Stimulated activated CD8-positive, alpha-beta memory T cell treated with anti-CD3 and anti-CD28 coated beads, Interleukin-12 subunit alpha, Interleukin-12 subunit beta, amount 100 ng/mL, for 4 hours (primary cell): ENCODE measurements around the gene CRYL1.

ENCODE experiments used
- DNase-seq: peaks from one replicate; pipeline ENCODE4 v3.0.0-alpha.2; 2020; ENCODE audit warnings: low read depth

Gene CRYL1, protein sequence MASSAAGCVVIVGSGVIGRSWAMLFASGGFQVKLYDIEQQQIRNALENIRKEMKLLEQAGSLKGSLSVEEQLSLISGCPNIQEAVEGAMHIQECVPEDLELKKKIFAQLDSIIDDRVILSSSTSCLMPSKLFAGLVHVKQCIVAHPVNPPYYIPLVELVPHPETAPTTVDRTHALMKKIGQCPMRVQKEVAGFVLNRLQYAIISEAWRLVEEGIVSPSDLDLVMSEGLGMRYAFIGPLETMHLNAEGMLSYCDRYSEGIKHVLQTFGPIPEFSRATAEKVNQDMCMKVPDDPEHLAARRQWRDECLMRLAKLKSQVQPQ

DNA sequence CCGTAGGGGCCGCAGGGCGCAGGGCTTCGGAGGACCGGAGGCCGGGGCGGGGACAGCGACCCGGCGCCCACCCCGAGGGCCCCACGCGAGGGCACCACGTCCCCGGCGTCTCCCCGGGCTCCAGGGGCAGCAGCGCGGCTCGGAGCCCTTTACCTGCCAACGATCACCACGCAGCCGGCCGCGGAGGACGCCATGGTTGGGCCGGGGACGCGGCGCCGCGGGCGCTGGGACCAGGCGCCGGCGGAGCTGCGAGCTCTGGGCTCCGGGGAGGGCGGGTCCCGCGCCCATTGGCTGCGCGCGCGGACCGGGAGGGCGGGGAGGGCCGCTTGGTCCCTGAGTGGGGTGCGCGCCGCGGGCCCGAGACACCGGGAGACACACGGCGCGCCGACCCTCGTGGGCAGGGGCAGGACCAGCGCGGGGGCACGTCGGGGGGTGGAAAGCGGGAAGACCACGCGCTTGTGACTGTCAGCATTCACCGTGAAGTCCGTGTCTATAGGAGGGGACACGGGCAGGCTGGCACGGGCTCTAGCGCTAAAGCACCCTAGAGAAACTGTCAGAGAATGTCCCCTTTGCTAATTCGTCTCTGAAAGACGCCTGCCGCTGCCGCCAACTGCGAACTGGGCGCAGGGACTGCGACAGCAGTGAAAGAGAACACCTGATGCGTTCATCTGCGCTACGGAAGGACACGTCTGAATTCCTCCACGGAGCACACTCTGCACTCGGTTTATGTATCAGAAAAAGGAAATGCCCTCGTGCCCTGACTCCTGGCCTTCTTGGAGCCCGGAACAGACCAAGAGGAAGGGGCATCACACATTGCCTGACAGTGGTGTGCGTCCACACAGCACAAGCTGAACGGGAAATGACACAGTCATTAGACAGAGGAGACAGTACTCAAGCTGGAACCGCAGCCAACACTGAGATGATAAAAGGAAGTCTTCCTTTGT lies at the start of gene CRYL1:
Gene CRYL1 (minus strand): TSS at position 257 of the 944 bp plus-strand sequence. CDS start 63 bp downstream, at position 194.
- peak; percentile 63 for DNase-seq

DNA sequence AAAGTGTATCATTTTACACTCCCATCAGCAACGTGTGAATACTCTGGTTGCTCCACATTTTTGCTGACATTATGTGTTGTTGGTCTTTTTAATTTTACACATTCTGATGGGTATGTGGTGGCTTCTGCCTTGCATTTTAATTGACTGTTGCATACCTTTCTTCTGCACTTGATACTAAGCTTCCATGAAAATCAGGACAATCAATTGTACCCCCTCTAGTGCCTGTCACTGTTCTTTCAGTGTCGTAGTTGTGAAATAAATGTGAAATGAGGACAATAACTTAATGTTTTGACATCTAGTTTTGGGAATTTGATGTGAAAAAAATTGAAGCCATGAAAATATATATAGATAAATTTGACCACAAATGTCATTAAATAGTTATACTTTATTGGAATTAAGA lies 48.0 kb upstream of the CRYL1 start:
- no peak for DNase-seq

DNA sequence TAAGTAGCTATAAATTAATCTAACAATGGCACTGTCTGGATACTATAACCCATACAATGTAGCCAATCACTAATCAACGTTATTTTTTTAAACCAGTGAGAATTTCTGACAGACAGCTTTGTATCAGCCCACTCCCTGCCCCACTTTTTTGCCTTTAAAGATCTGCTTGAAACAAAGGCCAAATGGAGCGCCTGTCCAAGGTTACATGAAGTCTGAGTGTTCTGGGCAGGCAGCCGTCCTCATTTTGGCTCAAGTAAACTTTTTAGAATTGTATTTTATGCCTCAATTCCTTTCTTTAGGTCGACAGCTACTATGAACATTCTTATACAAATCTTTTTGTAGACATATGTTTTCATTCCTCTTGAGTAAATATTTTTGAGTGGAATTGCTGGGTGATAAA lies 47.5 kb upstream of the CRYL1 start:
- DNase-seq, result no peak

DNA sequence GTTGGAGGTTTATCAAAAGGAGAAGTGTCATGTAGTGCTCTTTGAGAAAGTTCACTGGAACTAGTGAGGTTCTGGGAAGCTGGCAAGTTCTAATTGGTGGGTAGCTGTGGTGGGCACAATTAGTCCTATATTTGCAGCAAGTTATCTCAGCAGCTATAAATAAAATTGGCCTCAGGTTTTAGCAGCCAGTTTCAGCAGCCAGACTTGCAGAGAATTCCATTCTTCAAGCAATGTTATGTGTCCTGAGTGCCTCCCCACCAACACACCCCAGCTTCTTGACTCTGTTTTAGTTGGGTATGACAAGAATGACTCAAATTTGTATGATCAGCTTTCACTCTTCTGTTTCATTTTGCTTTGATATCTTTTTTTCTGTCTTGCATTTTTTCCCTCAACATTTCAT lies 46.0 kb upstream of the CRYL1 start:
- DNase-seq, result no peak

DNA sequence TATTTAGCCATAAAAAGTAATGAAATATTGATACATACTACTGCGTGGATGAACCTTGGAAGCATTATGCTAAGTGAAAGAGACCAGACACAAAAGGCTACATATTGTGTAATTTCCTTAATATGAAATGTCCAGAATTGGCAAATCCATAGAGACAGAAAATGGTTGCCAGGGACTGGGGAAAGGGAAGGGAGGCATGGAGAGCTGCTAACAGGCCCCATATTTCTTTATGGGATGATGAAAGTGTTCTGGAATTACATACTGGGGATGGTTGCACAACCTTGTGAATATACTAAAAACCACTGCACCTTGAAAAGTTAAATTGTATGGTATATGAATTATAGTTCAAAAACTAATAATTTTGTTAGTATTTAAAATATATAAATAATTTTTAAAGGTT lies 44.9 kb upstream of the CRYL1 start:
- DNase-seq, result no peak

DNA sequence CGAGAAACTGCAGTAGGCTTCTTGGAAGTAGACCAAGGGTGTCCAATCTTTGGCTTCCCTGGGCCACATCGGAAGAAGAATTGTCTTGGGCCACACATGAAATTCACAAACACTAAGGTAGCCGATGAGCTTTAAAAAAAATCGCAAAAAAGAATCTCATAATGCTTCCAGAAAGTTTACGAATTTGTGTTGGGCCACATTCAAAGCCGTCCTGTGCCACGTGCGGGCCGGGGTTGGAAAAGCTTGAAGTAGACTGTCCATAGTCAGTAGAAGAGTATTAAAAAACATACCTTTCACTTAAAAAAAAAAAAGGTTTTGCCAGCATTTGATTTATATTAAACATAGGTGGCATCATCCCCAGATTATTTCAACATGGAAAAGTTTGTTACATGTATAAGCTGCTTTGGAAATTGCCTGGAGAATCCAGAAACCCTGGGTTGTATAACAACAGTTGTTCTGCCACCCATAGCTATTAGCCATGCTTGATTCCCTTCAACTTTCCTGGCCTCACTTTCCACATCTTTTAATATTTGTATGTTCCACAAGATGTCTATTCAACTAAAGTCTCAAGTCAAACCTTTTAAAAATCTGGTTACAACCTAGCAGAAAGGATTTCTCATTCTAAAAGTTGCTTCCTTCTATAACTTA lies 42.3 kb upstream of the CRYL1 start:
- DNase-seq, result no peak

DNA sequence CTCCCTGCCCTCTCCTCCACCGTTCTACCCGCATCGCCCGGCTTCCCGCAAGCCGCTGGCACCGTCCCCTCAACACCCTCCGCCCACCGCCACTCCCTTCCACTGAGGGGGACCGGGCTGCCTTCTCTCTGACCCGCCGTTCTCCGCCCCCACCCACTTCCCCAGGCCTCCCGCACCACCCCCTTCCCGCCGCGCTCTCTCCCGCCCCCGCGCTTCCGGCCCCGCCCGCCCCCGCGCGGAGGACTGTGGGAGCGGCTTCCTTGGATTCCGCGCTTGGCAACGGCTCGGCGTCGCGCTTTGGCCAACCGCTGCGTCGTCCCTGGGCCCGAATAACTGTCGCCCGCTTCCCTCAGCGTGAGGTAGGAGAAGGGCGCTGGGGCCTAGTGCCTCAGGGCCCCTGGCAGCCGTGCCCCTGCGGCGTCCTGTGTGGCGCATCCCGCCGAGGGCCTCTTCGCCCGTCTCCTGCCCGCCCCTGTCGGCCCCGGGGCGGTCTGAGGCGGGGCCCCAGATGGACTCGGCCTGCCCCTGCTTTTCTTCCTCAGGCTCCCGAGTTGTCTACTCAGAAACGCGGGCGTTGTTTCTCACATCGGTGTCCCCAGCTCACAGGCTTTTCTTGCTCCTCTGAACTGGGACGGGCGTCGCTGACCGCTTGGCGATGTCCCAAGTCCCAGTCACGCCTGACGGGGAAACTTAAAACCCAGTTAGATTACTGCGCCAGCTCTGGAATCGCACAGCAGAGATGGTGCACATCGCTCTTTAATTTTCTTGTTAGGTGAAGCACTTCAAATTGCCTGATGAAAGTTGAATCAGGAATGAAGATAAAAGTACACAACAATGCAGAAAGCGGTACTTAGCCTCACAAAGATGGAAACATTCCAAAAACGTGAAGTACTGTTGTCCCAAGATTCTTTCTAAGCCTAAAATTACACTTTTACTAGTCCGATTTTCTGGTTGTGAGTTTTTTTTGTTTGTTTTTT lies 41.5 kb upstream of the CRYL1 start, which contains the start of gene IFT88:
Gene IFT88 (plus strand): TSS at position 260 of the 977 bp plus-strand sequence. CDS start 7,229 bp downstream, outside the sequence.
- peak; percentile 77 for DNase-seq

DNA sequence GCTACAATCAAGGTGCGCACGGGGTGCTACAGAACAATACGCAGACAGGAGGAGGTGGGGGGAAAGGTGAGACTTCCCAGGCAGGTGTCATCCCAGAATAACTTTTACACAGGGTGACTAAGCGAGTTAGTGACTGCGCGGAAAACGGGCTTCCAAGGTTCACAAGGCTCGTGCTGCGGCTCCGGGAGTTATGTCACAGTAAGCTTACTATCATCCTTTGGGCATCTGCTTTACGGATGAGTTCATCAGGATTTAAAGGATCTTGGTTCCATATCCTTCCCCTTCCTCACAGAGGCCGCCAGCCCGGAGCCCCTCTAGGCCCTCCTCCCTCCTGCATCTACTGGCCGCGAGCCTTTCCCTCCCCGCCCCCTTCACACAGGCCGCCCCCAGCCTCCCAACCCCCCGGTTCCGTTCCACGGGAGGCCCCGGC lies 40.8 kb upstream of the CRYL1 start:
- DNase-seq, result peak; percentile 4

DNA sequence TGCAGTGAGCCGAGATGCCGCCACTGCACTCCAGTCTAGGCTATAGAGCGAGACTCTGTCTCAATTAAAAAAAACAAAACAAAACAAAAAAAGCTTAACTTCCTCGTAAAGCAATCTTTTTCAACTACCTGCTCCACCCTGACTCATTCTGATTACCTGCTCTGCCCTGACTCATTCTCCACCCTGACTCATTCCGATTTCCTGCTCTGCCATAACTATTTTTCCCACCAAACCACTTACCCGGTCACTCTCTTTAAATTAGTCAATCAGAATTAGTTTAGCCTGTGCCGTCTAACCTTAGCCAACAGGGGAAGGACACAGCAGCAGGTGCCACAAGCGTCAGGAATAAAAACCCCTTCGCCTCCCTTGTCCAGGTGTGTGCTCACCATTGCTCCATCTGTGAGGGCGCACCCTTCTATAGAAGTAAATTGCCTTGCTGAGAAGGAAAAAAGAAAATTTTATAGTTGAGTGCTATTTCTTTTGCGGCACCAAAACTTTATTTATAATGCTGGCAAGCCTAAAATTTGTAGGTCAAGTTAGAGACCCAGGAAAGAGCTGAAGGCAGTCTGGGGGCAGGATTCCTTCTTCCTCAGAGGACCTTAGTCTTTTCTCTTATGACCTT lies 39.6 kb upstream of the CRYL1 start:
- no peak for DNase-seq

DNA sequence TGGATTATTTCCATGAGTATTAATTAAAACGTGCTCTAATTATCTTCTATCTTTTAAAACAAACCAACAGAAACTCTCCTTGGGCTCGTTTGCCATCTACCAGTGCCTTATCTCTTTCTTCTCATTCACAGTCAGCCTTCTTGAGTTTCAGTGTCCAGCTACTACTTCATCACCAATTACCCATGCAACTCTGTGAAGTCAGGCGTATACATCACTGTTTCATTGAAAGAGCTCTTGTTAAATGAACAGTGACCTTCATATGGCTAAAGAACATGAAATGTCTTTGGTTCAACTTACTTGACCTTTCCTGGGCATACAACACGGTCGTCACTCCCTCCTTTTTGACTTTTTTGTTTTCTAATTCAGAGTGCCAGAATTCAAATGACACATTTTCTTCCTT lies 36.1 kb upstream of the CRYL1 start:
- no peak for DNase-seq

DNA sequence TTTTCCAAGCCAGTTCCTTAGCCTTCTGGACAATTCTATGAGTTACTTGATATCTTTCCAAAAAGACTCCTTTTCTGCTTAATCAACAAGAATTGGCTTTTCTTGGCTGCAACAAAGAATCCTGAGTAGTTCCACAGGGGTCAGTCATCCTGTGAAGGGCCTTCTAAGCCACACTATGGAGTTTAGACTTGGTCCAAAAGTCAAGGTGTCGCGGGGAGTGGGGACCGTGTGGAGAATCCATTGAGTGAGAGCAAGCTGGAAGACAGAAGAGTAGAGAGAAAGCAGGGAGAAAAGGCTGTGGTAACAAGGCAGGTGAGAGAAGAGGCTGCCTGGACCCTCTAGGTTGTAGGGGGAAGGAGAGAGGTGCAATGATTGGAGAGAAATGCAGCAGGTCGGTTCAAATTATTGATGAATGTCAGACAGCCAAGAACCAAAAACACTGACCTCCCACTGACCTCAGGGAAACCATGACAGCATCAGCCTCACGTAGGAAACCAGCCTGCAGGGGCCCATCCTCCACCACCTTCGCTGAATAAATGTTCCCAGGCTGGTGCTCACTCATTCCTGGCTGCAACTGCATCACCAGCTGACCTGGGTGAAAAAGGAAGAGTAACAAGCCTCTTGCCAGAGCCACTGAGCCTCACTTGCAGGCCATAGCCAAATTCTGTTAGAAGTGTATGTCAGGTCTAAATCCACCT lies 34.2 kb upstream of the CRYL1 start:
- no peak for DNase-seq

DNA sequence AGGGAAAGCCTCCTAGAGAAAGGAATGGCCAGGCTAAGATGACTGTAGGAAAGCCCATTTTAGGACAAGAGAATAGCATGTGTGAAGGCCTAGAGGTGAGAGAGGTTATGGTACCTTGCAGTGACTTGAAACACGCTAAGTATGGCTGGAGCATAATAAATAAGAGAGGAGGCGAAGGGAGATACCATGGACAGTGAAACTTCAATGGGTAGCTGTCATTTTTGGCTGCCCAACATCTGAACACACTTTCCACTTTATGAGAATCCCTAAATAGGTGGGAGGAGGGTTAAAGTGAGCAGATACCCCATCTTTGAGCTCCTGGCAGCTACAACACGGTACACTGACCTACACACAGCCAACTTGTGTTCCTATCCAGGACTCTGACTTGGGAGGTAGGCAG lies 33.3 kb upstream of the CRYL1 start:
- no peak for DNase-seq

DNA sequence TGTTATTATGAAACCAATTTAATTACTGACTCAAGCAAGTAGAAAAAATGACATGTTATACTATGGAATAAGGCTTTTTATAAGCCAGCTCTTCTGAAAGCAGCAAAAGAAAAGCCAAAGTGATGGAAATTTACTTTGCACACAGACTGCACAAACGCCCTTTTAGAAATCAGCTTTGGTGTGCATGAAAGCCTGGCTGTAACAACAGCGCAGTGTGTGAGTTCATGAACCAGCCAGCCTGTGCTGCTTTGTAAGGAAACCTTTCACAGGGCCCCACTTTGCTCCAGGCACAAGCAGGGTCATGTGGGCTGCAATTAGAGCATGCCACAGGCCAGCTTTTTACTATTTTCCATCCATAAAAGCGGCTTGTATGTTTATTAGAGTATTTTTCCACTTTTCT lies 27.7 kb upstream of the CRYL1 start:
- DNase-seq, result no peak

DNA sequence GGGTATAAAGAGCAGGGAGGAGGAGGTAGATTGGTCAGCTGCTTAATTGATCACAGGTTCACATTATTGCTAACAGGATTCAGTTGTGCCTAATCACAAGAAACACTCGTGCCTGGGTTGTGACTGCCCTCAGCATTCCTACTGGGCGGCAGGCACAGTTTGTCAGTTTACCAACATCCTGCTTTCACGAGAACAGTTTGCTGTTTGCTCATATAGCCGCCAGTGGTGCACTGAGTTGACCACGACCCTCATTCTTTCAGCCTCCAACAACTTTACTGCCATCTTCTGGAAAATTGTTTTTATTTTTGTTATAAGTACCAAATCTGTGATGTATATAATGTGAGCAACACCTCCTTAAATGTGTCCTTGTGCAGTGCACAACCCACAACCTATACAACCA lies 25.1 kb upstream of the CRYL1 start:
- no peak for DNase-seq

DNA sequence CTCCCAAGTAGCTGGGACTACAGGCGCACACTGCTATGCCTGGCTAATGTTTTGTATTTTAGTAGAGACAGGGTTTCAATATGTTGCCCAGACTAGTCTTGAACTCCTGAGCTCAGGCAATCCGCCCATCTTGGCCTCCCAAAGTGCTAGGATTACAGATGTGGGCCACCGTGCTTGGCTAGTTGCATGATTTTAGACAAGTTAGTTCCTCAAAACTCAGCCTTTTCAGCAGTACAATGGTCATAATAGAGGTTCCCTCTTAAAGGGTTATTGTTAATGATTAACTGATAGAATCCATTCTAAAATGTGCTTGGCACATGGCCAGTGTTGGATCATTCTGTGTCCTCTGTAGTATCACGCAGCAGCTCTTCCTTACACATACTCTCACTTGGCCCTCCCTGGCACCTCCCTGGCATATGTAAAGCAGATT lies 21.8 kb upstream of the CRYL1 start:
- no peak for DNase-seq

DNA sequence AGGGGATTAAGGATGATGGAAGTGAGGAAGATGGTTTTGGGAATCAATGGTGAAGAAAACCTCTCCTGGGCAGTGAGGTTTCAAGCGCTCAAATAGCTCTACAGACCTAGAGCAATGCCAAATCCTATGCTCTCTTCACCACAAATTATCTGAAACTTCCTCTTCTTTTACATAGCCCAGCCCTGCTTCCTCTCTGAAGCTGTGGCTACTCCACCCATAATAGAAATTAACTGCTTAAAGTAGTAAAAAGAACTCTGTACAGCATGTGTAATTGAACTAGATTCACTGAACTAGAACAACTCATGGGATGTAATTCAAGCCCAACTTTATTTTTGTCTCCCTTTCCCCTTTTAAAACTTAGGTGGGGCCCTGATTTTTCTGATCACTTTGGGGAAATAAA lies 20.9 kb upstream of the CRYL1 start:
- no peak for DNase-seq

DNA sequence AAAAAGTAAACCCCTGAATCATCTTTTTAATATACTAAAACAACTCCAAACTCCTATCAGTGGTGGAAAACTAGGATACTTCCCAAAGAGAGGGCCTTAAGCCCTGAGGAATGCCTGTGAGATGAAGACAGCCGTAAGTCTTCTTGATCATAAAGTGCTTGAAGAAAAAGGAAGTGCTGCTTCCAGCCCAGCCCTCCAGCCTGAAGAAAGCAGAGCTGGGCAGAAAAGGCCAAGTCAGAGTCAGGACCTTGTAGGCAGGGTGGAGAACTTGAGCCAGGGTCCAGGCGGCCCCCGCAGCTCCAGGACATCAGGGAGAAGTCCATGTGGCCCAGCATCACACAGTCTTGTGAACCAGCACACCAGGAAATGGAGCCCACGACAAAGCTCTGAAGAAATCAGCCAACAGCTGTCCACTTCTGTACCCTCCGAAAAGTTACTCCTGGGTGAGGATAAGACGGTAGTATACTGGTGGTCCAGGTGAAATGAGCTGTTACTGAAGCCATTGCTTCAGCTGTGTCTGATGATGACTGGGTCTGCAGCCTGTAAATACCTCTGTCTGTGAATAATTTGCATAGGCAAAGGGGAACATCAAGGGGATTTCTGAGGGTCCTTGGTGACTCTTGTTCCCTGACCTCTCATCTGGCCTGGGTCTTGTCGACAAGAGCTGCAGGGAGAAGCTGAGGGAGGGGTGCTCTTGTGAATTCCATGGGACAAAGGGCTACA lies 18.7 kb upstream of the CRYL1 start:
- no peak for DNase-seq

DNA sequence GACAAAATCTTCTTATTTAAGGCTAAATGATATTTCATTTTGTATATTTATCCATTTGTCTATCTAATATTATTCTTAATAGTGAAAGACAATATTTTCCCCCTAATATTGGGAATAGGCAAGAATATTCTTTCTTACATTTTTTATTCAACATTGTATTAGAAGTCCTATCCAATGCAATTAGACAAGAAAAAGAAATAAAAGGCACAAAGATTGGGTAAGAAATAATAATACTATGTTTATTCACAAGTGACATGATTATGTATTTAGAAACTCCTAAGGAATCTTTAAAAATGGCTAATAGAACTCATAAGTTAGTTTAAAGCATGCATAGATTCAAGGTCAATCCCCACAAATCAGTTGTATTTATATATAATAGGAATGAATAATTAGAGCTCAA lies 11.3 kb upstream of the CRYL1 start:
- DNase-seq, result no peak

DNA sequence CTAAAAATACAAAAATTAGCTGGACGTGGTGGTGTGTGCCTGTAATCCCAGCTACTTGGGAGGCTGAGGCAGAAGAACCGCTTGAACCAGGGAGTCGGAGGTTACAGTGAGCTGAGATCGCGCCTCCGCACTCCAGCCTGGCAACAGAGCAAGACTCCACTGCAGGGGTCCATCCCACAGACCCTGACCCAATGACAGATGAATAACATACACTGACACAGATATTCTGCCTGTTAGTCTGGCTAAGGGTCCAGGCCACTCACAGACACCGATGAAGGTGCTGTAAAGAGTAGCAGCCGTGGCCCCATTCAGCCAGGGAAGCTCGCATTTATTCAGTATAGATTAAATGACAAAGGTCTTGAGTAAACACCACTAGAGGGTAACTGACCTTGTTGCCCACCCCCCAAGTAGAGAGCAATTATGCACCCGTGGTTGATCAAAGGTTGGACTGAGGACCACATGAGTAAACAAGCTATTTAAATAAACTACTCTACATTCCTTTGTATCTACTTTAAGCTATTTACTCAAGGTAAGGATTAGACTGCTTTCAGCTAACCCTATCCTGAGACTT lies 8.5 kb upstream of the CRYL1 start:
- DNase-seq, result no peak
